ENCODE measurements around the gene DIS3L2.

The DIS3L2 gene

DNA sequence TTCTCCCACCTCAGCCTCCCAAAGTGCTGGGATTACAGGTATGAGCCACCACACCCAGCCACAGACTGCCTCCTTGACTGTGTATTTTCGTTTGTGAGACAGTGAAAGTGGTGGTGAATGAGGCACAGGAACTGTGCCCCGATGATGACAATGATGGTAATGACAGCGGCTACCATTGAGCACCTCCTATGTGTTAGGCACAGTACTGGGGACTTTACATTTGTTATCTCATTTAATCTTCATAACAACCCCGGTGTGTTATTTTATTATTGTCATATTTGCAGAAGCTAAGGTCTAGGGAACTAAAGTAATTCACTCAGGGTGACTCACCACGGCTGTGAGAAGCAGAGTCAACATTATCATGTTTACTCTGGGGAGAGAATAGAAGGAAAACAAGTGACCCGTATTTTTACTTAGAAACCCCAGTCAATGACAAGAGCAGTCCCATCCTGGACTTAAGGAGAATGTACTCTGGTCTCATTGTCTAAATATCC, 339.4 kb downstream of the DIS3L2 start:
- no peak overlapping the region for H3K4me3 ChIP-seq (replicated peaks; ENCODE audit: low read depth, low read length)
- TF ChIP-seq, protein P1, sequence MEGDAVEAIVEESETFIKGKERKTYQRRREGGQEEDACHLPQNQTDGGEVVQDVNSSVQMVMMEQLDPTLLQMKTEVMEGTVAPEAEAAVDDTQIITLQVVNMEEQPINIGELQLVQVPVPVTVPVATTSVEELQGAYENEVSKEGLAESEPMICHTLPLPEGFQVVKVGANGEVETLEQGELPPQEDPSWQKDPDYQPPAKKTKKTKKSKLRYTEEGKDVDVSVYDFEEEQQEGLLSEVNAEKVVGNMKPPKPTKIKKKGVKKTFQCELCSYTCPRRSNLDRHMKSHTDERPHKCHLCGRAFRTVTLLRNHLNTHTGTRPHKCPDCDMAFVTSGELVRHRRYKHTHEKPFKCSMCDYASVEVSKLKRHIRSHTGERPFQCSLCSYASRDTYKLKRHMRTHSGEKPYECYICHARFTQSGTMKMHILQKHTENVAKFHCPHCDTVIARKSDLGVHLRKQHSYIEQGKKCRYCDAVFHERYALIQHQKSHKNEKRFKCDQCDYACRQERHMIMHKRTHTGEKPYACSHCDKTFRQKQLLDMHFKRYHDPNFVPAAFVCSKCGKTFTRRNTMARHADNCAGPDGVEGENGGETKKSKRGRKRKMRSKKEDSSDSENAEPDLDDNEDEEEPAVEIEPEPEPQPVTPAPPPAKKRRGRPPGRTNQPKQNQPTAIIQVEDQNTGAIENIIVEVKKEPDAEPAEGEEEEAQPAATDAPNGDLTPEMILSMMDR (IDR thresholded peaks at IDR 0.05; ENCODE audit: low read length, missing control alignments), result no peak
- peak; percentile 14 for DNase-seq (ENCODE audit: low read depth)

GRCh38 chr2:232304236-232304635, 342.7 kb downstream of the DIS3L2 start:
- DNase-seq (ENCODE audit: low read depth), result no peak
- no peak overlapping the region for H3K4me3 ChIP-seq (replicated peaks; ENCODE audit: low read depth, low read length)
- TF ChIP-seq, protein P1 (IDR thresholded peaks at IDR 0.05; ENCODE audit: low read length, missing control alignments), result no peak

DNA sequence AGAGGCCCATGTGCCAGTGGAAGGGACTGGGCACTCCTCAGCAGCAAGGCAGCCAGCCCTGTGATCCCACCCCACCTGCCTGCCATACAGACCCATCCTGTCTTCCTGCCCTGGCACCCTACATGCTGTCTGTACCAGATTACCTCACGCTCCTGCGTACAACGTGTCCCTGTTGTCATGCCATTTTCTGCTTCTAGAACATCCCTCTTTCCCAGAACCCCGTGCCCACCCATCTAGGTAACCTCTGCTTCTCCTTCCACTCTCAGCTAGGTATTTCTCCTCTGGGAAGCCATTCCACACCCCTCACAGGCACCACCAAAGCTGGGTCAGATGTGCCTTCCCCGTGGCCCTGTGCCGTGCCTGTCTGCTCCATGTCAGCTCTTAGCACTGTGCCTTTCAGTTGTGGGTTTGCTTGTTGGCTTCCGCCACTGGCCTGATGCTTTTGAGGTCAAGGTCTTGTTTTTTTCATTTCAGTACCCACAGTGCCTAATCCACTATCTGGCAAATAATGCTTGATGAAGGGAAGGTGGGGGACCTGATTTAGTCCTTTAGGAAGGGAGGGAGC, 345.3 kb downstream of the DIS3L2 start:
- no peak overlapping the region for H3K4me3 ChIP-seq (replicated peaks; ENCODE audit: low read depth, low read length)
- TF ChIP-seq, protein P1 (IDR thresholded peaks at IDR 0.05; ENCODE audit: low read length, missing control alignments), result no peak
- DNase-seq (ENCODE audit: low read depth), result no peak

- no peak for DNase-seq (ENCODE audit: low read depth)
- H3K4me3 ChIP-seq (replicated peaks; ENCODE audit: low read depth, low read length), result no peak overlapping the region
- TF ChIP-seq, protein P1 (IDR thresholded peaks at IDR 0.05; ENCODE audit: low read length, missing control alignments), result no peak
Observed at GRCh38 chr2:232307854-232308253, 346.3 kb downstream of the DIS3L2 start.

- DNase-seq (ENCODE audit: low read depth), result no peak
- TF ChIP-seq, protein P1 (IDR thresholded peaks at IDR 0.05; ENCODE audit: low read length, missing control alignments), result no peak
- no peak overlapping the region for H3K4me3 ChIP-seq (replicated peaks; ENCODE audit: low read depth, low read length)
Observed at GRCh38 chr2:232308986-232309385, 347.5 kb downstream of the DIS3L2 start.

DNA sequence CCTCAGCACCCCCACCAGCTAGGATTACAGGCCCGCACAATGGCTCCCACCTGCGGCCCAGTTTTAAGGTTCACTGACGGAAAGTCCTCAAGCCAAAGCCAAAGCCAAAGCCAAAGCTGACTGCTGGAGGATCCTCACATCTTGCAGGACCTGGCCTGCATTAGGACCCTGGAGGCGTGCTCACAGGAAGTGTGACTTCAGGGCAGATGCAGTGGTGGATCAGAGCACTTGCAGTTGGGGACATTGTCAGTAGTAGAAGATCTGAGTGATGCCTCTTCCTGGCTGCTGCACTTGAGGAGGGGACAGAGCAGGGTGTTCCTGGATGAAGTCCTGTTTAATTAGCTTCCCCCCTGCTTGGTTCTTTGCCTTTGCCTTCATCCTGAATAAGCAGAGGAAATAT, 348.1 kb downstream of the DIS3L2 start:
- no peak for DNase-seq (ENCODE audit: low read depth)
- H3K4me3 ChIP-seq (replicated peaks; ENCODE audit: low read depth, low read length), result no peak overlapping the region
- TF ChIP-seq, protein P1 (IDR thresholded peaks at IDR 0.05; ENCODE audit: low read length, missing control alignments), result no peak

- no peak overlapping the region for H3K4me3 ChIP-seq (replicated peaks; ENCODE audit: low read depth, low read length)
- TF ChIP-seq, protein P1 (IDR thresholded peaks at IDR 0.05; ENCODE audit: low read length, missing control alignments), result no peak
- no peak for DNase-seq (ENCODE audit: low read depth)
Observed at GRCh38 chr2:232310121-232310520, 348.6 kb downstream of the DIS3L2 start.
